ENCODE data around the gene DTX3.

- TF ChIP-seq CTCF (IDR thresholded peaks at IDR 0.05 in 2 of 3, conservative IDR thresholded peaks at IDR 0.05 in 1 of 3; ENCODE audit: borderline replicate concordance in 1 of 3, insufficient read depth in 1 of 3, low read depth in 2 of 3, low read length in 2 of 3), result no peak
- TF ChIP-seq TCF7L2 (IDR thresholded peaks at IDR 0.05; ENCODE audit: borderline replicate concordance, extremely low read depth, insufficient read depth, insufficient read length), result no peak
- TF ChIP-seq EZH2phosphoT487 (IDR thresholded peaks at IDR 0.05; ENCODE audit: borderline replicate concordance), result no peak
- no peak for TF ChIP-seq EZH2 (IDR thresholded peaks at IDR 0.05)
- TF ChIP-seq POLR2AphosphoS5 (IDR thresholded peaks at IDR 0.05; ENCODE audit: low read depth, low read length), result no peak
- no peak for TF ChIP-seq REST (IDR thresholded peaks at IDR 0.05; ENCODE audit: low read depth)
- no peak for TF ChIP-seq MAX (IDR thresholded peaks at IDR 0.05)
- no peak for TF ChIP-seq RAD21 (IDR thresholded peaks at IDR 0.05; ENCODE audit: low read depth)
- TF ChIP-seq ATF3 (IDR thresholded peaks at IDR 0.05), result no peak
- TF ChIP-seq ZBTB33 (IDR thresholded peaks at IDR 0.05; ENCODE audit: extremely low read depth, insufficient replicate concordance, low read length), result no peak
- TF ChIP-seq POLR2A (IDR thresholded peaks at IDR 0.05; ENCODE audit: borderline replicate concordance, extremely low read depth, insufficient read depth, insufficient read length), result no peak
- TF ChIP-seq SIN3A (IDR thresholded peaks at IDR 0.05; ENCODE audit: low read depth), result no peak
- no peak for TF ChIP-seq ZNF274 (IDR thresholded peaks at IDR 0.05; ENCODE audit: low read depth, low read length)
- TF ChIP-seq ELF1 (IDR thresholded peaks at IDR 0.05; ENCODE audit: borderline replicate concordance, low read depth), result no peak
Measured at GRCh38 chr12:57658890-57659289, 54.3 kb downstream of the DTX3 start.

Measured in HCT116 (cell line).